GM12878 (cell line): ENCODE results near the gene TNFRSF6B.
"Not testable (repeated sequence)": the region's sequence is repeated elsewhere in the genome, so short reads cannot be mapped to it uniquely, and the experiment has no call there.

Experiments used
- CHD2 ChIP-seq: IDR thresholded peaks from 2 replicates; pipeline ENCODE4 v1.6.1; 2011; ENCODE audit warnings: low read depth, low read length, improper control_type of control experiment, borderline replicate concordance
- FOXK2 ChIP-seq: fragments of 450-650 bp; IDR thresholded peaks from 2 replicates; pipeline ENCODE4 v1.6.1; 2017; ENCODE audit warnings: mild to moderate bottlenecking, moderate library complexity
- GATAD2B ChIP-seq: fragments of 450-650 bp; conservative IDR thresholded peaks from 2 replicates; pipeline ENCODE4 v1.6.1; 2017; ENCODE audit warnings: low read depth, mild to moderate bottlenecking, moderate library complexity
- JUNB ChIP-seq: IDR thresholded peaks from 2 replicates; pipeline ENCODE4 v1.6.1; 2016; ENCODE audit warnings: antibody characterized with exemption, mild to moderate bottlenecking
- POLR2A ChIP-seq: IDR thresholded peaks from 2 replicates; pipeline ENCODE4 v1.6.1; 2011; ENCODE audit warnings: low read depth, mild to moderate bottlenecking, low read length
- SMARCA5 ChIP-seq: fragments of 450-650 bp; IDR thresholded peaks from 2 replicates; pipeline ENCODE4 v1.6.1; 2017; ENCODE audit warnings: mild to moderate bottlenecking
- SP1 ChIP-seq: IDR thresholded peaks from one replicate; pipeline ENCODE4 v1.6.1; 2011; ENCODE audit warnings: low read depth, low read length
- TF ChIP-seq, protein P1 (sequence below), 3 experiments: IDR thresholded peaks in 2 of 3; conservative IDR thresholded peaks in 1 of 3; 2 replicates each; pipeline ENCODE4 v1.5.1; 2011; ENCODE audit warnings: low read depth in 3 of 3, low read length in 3 of 3, mild to moderate bottlenecking in 3 of 3, control low read depth in 2 of 3, moderate library complexity in 2 of 3, inconsistent platforms in 1 of 3, mixed read lengths in 1 of 3; ENCODE audit not compliant: control insufficient read depth in 2 of 3, insufficient read depth in 1 of 3; ENCODE audit errors: extremely low read depth in 1 of 3
- TF ChIP-seq, protein P2 (sequence below): IDR thresholded peaks from 2 replicates; pipeline ENCODE4 v1.6.1; 2011; ENCODE audit warnings: mild to moderate bottlenecking, low read depth, low read length, moderate library complexity; ENCODE audit not compliant: insufficient replicate concordance
- TF ChIP-seq, protein P3 (sequence below): IDR thresholded peaks from 2 replicates; pipeline ENCODE4 v1.6.1; 2011; ENCODE audit warnings: borderline replicate concordance, low read depth, mild to moderate bottlenecking, moderate library complexity, low read length; ENCODE audit not compliant: insufficient read depth, poor library complexity, severe bottlenecking
- TF ChIP-seq, protein P4 (sequence below): IDR thresholded peaks from 2 replicates; pipeline ENCODE4 v1.6.1; 2012; ENCODE audit warnings: low read depth, low read length, improper control_type of control experiment

DNA sequence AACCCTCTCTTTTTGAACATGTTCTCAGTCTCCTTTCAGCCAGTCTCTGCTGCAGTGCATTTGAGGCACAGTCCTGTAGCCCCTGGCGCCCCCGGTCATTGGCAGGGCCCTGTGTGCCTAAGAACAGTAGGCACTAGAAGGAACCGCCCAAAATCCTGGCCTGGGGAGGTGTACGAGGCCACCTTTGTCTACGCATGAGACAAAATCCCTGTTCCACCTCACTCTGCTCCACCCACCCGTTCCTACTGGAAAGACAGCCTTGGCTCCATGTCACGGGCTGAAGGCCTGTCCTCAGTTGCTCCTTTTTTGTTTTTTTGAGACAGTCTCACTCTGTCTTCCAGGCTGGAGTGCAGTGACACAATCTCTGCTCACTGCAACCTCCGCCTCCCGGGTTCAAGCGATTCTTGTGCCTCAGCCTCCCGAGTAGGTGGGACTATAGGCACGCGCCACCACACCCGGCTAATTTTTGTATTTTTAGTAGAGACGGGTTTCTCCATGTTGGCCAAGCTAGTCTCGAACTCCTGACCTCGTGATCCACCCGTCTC, 33.8 kb downstream of the TNFRSF6B start:
- TF ChIP-seq SMARCA5: peak; percentile 11; the same call in 1 of the 2 replicates
- TF ChIP-seq JUNB, FOXK2, GATAD2B, SP1, POLR2A, CHD2: not testable (repeated sequence)
- TF ChIP-seq, protein P1, sequence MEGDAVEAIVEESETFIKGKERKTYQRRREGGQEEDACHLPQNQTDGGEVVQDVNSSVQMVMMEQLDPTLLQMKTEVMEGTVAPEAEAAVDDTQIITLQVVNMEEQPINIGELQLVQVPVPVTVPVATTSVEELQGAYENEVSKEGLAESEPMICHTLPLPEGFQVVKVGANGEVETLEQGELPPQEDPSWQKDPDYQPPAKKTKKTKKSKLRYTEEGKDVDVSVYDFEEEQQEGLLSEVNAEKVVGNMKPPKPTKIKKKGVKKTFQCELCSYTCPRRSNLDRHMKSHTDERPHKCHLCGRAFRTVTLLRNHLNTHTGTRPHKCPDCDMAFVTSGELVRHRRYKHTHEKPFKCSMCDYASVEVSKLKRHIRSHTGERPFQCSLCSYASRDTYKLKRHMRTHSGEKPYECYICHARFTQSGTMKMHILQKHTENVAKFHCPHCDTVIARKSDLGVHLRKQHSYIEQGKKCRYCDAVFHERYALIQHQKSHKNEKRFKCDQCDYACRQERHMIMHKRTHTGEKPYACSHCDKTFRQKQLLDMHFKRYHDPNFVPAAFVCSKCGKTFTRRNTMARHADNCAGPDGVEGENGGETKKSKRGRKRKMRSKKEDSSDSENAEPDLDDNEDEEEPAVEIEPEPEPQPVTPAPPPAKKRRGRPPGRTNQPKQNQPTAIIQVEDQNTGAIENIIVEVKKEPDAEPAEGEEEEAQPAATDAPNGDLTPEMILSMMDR (IDR thresholded peaks at IDR 0.05 in 2 of 3, conservative IDR thresholded peaks at IDR 0.05 in 1 of 3; ENCODE audit: control insufficient read depth in 2 of 3, extremely low read depth in 1 of 3, insufficient read depth in 1 of 3, low read depth in 3 of 3, low read length in 3 of 3): not testable (repeated sequence)
- TF ChIP-seq, protein P2, sequence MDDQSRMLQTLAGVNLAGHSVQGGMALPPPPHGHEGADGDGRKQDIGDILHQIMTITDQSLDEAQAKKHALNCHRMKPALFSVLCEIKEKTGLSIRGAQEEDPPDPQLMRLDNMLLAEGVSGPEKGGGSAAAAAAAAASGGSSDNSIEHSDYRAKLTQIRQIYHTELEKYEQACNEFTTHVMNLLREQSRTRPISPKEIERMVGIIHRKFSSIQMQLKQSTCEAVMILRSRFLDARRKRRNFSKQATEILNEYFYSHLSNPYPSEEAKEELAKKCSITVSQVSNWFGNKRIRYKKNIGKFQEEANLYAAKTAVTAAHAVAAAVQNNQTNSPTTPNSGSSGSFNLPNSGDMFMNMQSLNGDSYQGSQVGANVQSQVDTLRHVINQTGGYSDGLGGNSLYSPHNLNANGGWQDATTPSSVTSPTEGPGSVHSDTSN: not testable (repeated sequence)
- TF ChIP-seq, protein P3, sequence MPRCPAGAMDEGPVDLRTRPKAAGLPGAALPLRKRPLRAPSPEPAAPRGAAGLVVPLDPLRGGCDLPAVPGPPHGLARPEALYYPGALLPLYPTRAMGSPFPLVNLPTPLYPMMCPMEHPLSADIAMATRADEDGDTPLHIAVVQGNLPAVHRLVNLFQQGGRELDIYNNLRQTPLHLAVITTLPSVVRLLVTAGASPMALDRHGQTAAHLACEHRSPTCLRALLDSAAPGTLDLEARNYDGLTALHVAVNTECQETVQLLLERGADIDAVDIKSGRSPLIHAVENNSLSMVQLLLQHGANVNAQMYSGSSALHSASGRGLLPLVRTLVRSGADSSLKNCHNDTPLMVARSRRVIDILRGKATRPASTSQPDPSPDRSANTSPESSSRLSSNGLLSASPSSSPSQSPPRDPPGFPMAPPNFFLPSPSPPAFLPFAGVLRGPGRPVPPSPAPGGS: not testable (repeated sequence)
- TF ChIP-seq, protein P4, sequence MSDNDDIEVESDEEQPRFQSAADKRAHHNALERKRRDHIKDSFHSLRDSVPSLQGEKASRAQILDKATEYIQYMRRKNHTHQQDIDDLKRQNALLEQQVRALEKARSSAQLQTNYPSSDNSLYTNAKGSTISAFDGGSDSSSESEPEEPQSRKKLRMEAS: not testable (repeated sequence)
